Left lung (tissue), 10 donors: ENCODE results near the gene PLEKHG5. TPM values are rescaled to one million over a fixed set of nuclear protein-coding genes. Genes with fewer than 3 reads are reported as not detected.
A peak's percentile ranks its signal among the peaks of the same experiment; 100 is the strongest.

ENCODE experiments used
- ATAC-seq: fragments of 200-7000 bp; cut with Tn5 transposase; one replicate; pipeline ENCODE4 v1.9.1; 2020; ENCODE audit warnings: moderate library complexity
- DNase-seq, 4 donors: peaks; one replicate each; pipeline ENCODE4 v3.0.0-alpha.2; 2013 to 2020
- H3K27ac ChIP-seq, 2 donors: fragments of 200-600 bp; sonication (generic) in 1 of 2; one replicate each; pipeline versions ENCODE4 v1.5.0 to v1.8.0; 2020 to 2021
- H3K27me3 ChIP-seq, 2 donors: fragments of 200-600 bp; sonication (generic) in 1 of 2; one replicate each; pipeline versions ENCODE4 v1.5.0 to v1.8.0; 2020 to 2021
- H3K36me3 ChIP-seq, 2 donors: fragments of 200-600 bp; sonication (generic) in 1 of 2; one replicate each; pipeline versions ENCODE4 v1.5.0 to v1.8.0; 2020 to 2021
- H3K4me1 ChIP-seq, 2 donors: fragments of 200-600 bp; one replicate each; pipeline ENCODE4 v1.8.0; 2021
- H3K4me3 ChIP-seq, 2 donors: fragments of 200-600 bp; sonication (generic) in 1 of 2; one replicate each; pipeline versions ENCODE4 v1.5.0 to v1.8.0; 2020 to 2021; ENCODE audit warnings: mild to moderate bottlenecking in 1 of 2
- H3K9me3 ChIP-seq, 2 donors: fragments of 200-600 bp; sonication (generic) in 1 of 2; one replicate each; pipeline versions ENCODE4 v1.5.0 to v1.8.0; 2020 to 2021
- CTCF ChIP-seq, 2 donors: fragments of 200-600 bp; sonication (generic) in 1 of 2; IDR thresholded peaks; one replicate each; pipeline versions ENCODE4 v1.5.0 to v1.8.0; 2021; ENCODE audit warnings: antibody characterized with exemption in 2 of 2
- intact Hi-C, 2 donors: fragments of 100-400 bp; cut with DNase I; formaldehyde crosslinking; loops; one replicate each; pipeline versions ENCODE4 v1.11.2 to v1.14.2; 2022
- polyA plus RNA-seq, 6 donors: library from polyadenylated mRNA; unstranded; fragments of 120-200 nt; gene quantifications; one replicate each; pipeline ENCODE4 v1.2.1, GENCODE V29; 2013; ENCODE audit not compliant: insufficient read length in 6 of 6
- total RNA-seq, 2 donors: library from RNA; stranded (reverse); fragmentation: NEBNext Ultra II Directional; extraction: Animal tissue kit (Norgen Biotek cat#: 25700); gene quantifications; one replicate each; pipeline ENCODE4 v1.2.1, GENCODE V29; 2021
- donor health status: DM: no; HTN: yes; CAD: no.
- donor health status: DM: no; HTN: no; CAD: no.

Gene PLEKHG5
- total and polyA plus RNA-seq, 8 donors = 6.3 to 35.7 (median 28.8) TPM

GRCh38 chr1:6508816-6509189, 17.3 kb upstream of the PLEKHG5 start:
- intact Hi-C loops = no loop called here
- ATAC-seq = no peak
- H3K27ac ChIP-seq = no peak overlapping the region
- no peak for TF ChIP-seq CTCF (IDR thresholded peaks at IDR 0.05)
- no peak overlapping the region for H3K4me3 ChIP-seq
- peak in 1 of 4 donors; percentile 47 for DNase-seq
- H3K9me3 ChIP-seq = no peaks in the 10 kb centered on the region
- H3K4me1 ChIP-seq = no peaks in the 10 kb centered on the region
- H3K27me3 ChIP-seq = peaks cover 0 to 27% of the 10 kb centered on the region in 2 donors
- no peaks in the 10 kb centered on the region for H3K36me3 ChIP-seq

GRCh38 chr1:6508154-6508815, 16.8 kb upstream of the PLEKHG5 start:
- DNase-seq = no peak
- Histone ChIP-seq H3K27me3 (peaks cover 0 to 27% of the 10 kb centered on the region in 2 donors), H3K27ac (no peak overlapping the region), H3K4me1 (no peaks in the 10 kb centered on the region), H3K9me3 (no peaks in the 10 kb centered on the region), H3K4me3 (no peak overlapping the region), H3K36me3 (no peaks in the 10 kb centered on the region)
- ATAC-seq = no peak
- no peak for TF ChIP-seq CTCF (IDR thresholded peaks at IDR 0.05)
- intact Hi-C loops = no loop called here

- no peak for ATAC-seq
- intact Hi-C loops = no loop called here
- H3K4me1 ChIP-seq = peaks cover 0 to 4% of the 10 kb centered on the region in 2 donors
Observed at GRCh38 chr1:6507461-6507911, 16.0 kb upstream of the PLEKHG5 start.

GRCh38 chr1:6507037-6507428, 15.6 kb upstream of the PLEKHG5 start:
- H3K36me3 ChIP-seq = no peaks in the 10 kb centered on the region
- intact Hi-C loops = no loop called here
- no peak for ATAC-seq
- no peak overlapping the region for H3K27ac ChIP-seq
- no peaks in the 10 kb centered on the region for H3K9me3 ChIP-seq
- H3K4me1 ChIP-seq = peaks cover 0 to 6% of the 10 kb centered on the region in 2 donors
- no peak overlapping the region for H3K4me3 ChIP-seq
- DNase-seq = no peak
- TF ChIP-seq CTCF (IDR thresholded peaks at IDR 0.05) = no peak
- peaks cover 0 to 27% of the 10 kb centered on the region in 2 donors for H3K27me3 ChIP-seq

More at GRCh38 chr1:6507461-6507911, 16.0 kb upstream of the PLEKHG5 start:
- Histone ChIP-seq H3K27me3 (peaks cover 0 to 27% of the 10 kb centered on the region in 2 donors), H3K4me3 (no peak overlapping the region), H3K9me3 (no peaks in the 10 kb centered on the region), H3K36me3 (no peaks in the 10 kb centered on the region), H3K27ac (no peak overlapping the region)
- no peak for DNase-seq
- TF ChIP-seq CTCF (IDR thresholded peaks at IDR 0.05) = no peak

- no peak overlapping the region for H3K4me3 ChIP-seq
- no peak overlapping the region for H3K27ac ChIP-seq
- H3K36me3 ChIP-seq = no peaks in the 10 kb centered on the region
- H3K27me3 ChIP-seq = peaks cover 0 to 27% of the 10 kb centered on the region in 2 donors
- intact Hi-C loops = no loop called here
- no peaks in the 10 kb centered on the region for H3K9me3 ChIP-seq
- no peak for DNase-seq
- no peak for ATAC-seq
- TF ChIP-seq CTCF (IDR thresholded peaks at IDR 0.05) = no peak
- H3K4me1 ChIP-seq = peaks cover 0 to 6% of the 10 kb centered on the region in 2 donors
Observed at GRCh38 chr1:6506210-6507036, 15.0 kb upstream of the PLEKHG5 start.
